Fibroblast of pulmonary artery (primary cell): Measurements from ENCODE around the gene CCDC83.
A peak's percentile ranks its signal among the peaks of the same experiment; 100 is the strongest.

ENCODE experiments used
- DNase-seq: peaks from one replicate; pipeline ENCODE4 v3.0.0-alpha.2; 2010; ENCODE audit warnings: low read depth
- H3K4me3 ChIP-seq: replicated peaks from 2 replicates; pipeline ENCODE4 v1.5.1; 2011; ENCODE audit warnings: low read depth, mild to moderate bottlenecking, control low read depth, low read length, moderate library complexity
- TF ChIP-seq, protein P1 (sequence below): IDR thresholded peaks from 2 replicates; pipeline ENCODE4 v1.5.1; 2011; ENCODE audit warnings: mild to moderate bottlenecking, control low read depth, low read length, inconsistent platforms; ENCODE audit errors: missing control alignments

The CCDC83 gene

DNA sequence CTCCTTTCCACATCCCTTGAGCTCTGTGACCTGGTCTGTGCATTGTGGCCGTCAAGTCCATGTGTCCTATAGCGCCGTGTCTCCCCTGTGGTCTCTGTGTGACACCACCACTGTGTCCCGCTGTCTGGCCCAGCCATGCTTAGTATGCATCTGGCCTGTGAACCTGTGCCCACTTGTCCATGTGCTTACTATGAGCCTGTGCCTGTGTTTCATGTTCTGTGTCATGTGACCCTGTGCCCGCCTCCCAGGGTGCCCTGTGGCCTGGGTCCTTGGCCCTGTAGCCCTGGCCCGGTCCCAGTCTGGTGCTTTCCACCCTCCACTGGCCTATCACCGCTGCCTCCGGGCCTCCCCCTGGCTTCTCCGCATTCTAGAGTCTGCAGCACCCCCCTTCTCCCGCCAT is 80.6 kb downstream of the CCDC83 start:
- DNase-seq = no peak
- H3K4me3 ChIP-seq = no peak overlapping the region
- TF ChIP-seq, protein P1, sequence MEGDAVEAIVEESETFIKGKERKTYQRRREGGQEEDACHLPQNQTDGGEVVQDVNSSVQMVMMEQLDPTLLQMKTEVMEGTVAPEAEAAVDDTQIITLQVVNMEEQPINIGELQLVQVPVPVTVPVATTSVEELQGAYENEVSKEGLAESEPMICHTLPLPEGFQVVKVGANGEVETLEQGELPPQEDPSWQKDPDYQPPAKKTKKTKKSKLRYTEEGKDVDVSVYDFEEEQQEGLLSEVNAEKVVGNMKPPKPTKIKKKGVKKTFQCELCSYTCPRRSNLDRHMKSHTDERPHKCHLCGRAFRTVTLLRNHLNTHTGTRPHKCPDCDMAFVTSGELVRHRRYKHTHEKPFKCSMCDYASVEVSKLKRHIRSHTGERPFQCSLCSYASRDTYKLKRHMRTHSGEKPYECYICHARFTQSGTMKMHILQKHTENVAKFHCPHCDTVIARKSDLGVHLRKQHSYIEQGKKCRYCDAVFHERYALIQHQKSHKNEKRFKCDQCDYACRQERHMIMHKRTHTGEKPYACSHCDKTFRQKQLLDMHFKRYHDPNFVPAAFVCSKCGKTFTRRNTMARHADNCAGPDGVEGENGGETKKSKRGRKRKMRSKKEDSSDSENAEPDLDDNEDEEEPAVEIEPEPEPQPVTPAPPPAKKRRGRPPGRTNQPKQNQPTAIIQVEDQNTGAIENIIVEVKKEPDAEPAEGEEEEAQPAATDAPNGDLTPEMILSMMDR = no peak

DNA sequence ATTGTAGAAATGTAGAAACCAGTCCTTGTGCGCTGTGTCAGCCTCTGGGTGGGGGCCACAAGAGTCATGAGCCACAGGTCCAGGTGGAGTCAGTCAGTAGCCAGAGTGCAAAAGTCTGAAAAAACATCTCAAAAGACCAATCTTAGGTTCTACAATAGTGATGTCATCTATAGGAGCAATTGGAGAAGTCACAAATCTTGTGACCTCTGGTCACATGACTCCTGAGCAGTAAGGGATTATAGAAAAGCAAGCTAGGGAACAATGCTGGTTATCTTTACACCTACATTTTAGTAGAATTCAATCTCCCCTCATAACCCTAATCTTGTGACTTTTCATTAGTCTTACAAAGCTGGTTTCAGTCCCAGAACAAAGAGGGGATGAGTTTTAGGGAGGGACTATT is 82.7 kb downstream of the CCDC83 start:
- H3K4me3 ChIP-seq = no peak overlapping the region
- TF ChIP-seq, protein P1 = no peak
- no peak for DNase-seq

DNA sequence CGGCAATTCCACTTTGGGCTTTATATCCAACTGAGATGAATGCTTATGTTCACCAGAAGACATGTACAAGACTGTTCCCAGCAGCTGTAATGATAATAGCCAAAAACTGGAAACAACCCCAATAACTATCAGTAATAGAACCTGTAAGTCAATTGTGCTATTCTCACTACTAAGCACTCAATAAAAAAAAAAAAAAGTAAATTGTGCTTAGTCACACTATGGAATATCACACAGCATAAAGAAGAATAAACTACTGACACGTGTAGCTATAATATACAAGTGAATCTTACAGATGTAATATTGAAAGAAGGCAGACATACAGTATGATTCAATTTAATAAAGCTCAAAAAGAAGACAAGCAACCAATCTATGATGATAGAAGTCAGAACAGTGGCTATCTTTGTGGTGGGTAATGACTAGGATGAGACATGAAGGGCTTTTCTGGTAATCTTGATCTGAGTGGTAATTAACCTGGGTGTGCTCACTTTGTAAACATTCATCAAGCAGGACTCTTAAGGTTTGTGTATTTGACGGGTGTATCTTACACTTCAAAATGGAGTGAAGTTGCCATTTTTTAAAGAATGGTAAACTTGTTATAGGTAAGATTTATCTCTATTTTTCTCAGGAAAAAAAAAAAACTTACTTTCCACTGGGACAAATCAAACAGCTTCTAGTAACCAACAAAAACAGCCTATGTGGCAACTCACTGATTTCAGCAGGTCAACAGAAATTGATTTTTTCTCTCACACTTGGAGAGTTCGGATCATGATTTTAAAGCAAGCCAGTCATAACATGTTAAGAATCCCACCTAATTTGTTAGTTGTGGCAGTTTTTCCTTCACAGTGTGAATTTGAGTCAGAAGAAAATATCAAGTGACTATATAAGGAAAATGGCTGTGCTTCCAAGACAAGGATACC is 84.2 kb downstream of the CCDC83 start:
- TF ChIP-seq, protein P1 = no peak
- no peak overlapping the region for H3K4me3 ChIP-seq
- no peak for DNase-seq

DNA sequence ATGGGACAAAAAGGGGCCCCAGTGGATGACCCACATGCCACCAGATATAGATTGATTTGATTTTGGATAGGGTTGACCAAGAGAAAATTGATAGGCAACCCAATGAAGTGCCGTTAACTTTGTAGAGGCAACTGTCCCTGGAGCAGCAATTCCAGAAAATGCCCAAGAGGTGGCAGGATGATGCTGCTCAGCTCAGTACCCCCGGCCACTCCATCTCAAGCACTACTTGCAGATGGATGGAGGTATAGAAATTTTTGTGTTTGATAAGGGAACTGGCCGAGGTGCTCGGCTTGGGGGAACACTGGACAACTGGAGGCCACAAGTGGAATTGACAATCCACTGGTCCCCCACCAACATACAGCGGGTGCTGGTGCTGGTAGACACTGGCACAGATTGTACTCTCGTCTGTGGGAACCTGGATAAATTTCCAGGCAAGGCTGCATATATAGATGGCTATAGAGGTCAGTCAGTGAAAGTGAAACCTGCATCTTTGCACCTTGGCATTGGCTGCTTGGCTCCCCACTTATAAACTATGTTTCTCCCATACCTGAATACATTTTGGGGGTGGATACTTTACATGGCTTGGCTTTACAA is 86.3 kb downstream of the CCDC83 start:
- peak; percentile 87 for DNase-seq
- H3K4me3 ChIP-seq = no peak overlapping the region
- TF ChIP-seq, protein P1 = peak; percentile 80

DNA sequence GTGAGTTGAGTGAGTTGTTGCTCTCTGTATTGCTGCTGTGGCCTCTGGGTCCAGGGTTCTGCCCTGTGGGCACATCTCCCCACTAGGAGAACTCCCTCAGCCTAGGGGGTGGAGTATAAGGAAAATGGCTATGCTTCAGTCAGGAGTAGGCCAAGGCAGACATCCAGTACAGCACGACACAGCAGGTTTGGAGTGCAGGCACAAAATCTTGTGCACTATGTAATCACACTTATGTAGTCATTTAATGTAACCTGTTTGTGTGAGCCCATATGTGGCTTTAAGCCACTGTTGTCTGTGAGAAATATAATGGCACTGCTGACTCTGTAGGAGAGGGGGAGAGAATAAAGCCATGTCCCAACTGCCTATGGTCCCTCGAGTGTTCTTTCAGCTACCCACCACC is 90.1 kb downstream of the CCDC83 start:
- DNase-seq = no peak
- TF ChIP-seq, protein P1 = no peak
- no peak overlapping the region for H3K4me3 ChIP-seq

DNA sequence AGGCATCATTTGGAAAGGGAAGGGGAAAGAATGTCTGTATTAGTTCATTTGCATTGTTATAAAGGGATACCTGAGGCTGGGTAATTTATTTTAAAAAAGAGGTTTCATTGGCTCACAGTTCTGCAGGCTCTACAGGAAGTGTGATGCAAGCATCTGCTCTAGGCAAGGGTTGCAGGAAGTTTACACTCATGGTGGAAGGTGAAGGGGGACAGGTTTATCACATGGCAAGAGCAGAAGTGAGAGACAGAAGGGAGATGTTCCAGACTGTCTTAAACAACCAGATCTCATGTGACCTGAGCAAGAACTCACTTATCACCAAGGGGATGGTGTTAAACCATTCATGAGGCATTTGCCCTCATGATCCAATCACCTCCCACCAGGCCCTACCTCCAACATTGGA is 90.6 kb downstream of the CCDC83 start:
- DNase-seq = no peak
- no peak overlapping the region for H3K4me3 ChIP-seq
- TF ChIP-seq, protein P1 = no peak
